ENCODE data around the gene PAQR3.

DNA sequence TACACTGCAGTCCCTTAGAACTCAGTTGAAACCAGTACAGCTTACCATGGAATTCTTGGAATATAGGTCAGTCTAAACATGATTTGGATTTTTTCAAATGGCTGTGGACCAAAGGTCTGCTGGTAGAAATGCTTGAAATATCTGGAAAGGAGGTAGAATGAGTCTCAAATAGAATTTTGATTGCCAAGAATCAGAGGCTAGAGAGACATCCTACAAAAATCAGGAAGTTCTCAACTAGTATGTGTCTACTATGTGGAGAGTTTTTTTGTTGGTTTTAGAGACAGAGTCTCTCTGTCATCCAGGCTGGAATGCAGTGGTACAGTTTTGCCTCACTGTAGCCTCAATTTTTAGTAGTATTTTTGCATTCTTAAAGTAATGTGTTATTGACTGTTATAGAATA lies 53.6 kb downstream of the PAQR3 start:
- no peak for TF ChIP-seq MXI1 (IDR thresholded peaks at IDR 0.05; ENCODE audit: low read depth, low read length)
- TF ChIP-seq, protein P1, sequence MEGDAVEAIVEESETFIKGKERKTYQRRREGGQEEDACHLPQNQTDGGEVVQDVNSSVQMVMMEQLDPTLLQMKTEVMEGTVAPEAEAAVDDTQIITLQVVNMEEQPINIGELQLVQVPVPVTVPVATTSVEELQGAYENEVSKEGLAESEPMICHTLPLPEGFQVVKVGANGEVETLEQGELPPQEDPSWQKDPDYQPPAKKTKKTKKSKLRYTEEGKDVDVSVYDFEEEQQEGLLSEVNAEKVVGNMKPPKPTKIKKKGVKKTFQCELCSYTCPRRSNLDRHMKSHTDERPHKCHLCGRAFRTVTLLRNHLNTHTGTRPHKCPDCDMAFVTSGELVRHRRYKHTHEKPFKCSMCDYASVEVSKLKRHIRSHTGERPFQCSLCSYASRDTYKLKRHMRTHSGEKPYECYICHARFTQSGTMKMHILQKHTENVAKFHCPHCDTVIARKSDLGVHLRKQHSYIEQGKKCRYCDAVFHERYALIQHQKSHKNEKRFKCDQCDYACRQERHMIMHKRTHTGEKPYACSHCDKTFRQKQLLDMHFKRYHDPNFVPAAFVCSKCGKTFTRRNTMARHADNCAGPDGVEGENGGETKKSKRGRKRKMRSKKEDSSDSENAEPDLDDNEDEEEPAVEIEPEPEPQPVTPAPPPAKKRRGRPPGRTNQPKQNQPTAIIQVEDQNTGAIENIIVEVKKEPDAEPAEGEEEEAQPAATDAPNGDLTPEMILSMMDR (IDR thresholded peaks at IDR 0.05 in 2 of 3, conservative IDR thresholded peaks at IDR 0.05 in 1 of 3; ENCODE audit: control insufficient read depth in 2 of 3, extremely low read depth in 1 of 3, insufficient read depth in 1 of 3, low read depth in 3 of 3, low read length in 3 of 3) = no peak
- TF ChIP-seq TAF1 (IDR thresholded peaks at IDR 0.05; ENCODE audit: borderline replicate concordance, low read depth, low read length) = no peak
- TF ChIP-seq SUZ12 (IDR thresholded peaks at IDR 0.05; ENCODE audit: unreplicated experiment) = no peak
- TF ChIP-seq, protein P2, sequence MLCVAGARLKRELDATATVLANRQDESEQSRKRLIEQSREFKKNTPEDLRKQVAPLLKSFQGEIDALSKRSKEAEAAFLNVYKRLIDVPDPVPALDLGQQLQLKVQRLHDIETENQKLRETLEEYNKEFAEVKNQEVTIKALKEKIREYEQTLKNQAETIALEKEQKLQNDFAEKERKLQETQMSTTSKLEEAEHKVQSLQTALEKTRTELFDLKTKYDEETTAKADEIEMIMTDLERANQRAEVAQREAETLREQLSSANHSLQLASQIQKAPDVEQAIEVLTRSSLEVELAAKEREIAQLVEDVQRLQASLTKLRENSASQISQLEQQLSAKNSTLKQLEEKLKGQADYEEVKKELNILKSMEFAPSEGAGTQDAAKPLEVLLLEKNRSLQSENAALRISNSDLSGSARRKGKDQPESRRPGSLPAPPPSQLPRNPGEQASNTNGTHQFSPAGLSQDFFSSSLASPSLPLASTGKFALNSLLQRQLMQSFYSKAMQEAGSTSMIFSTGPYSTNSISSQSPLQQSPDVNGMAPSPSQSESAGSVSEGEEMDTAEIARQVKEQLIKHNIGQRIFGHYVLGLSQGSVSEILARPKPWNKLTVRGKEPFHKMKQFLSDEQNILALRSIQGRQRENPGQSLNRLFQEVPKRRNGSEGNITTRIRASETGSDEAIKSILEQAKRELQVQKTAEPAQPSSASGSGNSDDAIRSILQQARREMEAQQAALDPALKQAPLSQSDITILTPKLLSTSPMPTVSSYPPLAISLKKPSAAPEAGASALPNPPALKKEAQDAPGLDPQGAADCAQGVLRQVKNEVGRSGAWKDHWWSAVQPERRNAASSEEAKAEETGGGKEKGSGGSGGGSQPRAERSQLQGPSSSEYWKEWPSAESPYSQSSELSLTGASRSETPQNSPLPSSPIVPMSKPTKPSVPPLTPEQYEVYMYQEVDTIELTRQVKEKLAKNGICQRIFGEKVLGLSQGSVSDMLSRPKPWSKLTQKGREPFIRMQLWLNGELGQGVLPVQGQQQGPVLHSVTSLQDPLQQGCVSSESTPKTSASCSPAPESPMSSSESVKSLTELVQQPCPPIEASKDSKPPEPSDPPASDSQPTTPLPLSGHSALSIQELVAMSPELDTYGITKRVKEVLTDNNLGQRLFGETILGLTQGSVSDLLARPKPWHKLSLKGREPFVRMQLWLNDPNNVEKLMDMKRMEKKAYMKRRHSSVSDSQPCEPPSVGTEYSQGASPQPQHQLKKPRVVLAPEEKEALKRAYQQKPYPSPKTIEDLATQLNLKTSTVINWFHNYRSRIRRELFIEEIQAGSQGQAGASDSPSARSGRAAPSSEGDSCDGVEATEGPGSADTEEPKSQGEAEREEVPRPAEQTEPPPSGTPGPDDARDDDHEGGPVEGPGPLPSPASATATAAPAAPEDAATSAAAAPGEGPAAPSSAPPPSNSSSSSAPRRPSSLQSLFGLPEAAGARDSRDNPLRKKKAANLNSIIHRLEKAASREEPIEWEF (IDR thresholded peaks at IDR 0.05; ENCODE audit: insufficient replicate concordance, low read depth, low read length) = no peak
- TF ChIP-seq SMC3 (IDR thresholded peaks at IDR 0.05; ENCODE audit: borderline replicate concordance, low read length) = no peak
- no peak for TF ChIP-seq ZNF384 (IDR thresholded peaks at IDR 0.05; ENCODE audit: borderline replicate concordance, low read depth, low read length)
- TF ChIP-seq EGR1 (IDR thresholded peaks at IDR 0.05; ENCODE audit: borderline replicate concordance in 1 of 2, low read depth in 2 of 2, low read length in 2 of 2) = no peak
- TF ChIP-seq, protein P3, sequence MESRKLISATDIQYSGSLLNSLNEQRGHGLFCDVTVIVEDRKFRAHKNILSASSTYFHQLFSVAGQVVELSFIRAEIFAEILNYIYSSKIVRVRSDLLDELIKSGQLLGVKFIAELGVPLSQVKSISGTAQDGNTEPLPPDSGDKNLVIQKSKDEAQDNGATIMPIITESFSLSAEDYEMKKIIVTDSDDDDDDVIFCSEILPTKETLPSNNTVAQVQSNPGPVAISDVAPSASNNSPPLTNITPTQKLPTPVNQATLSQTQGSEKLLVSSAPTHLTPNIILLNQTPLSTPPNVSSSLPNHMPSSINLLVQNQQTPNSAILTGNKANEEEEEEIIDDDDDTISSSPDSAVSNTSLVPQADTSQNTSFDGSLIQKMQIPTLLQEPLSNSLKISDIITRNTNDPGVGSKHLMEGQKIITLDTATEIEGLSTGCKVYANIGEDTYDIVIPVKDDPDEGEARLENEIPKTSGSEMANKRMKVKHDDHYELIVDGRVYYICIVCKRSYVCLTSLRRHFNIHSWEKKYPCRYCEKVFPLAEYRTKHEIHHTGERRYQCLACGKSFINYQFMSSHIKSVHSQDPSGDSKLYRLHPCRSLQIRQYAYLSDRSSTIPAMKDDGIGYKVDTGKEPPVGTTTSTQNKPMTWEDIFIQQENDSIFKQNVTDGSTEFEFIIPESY (IDR thresholded peaks at IDR 0.05) = no peak

Data from GM12878 (cell line).